IPS DF 6.9 (cell line): ENCODE measurements around the gene COX17.

Source experiments
- DNase-seq: peaks from one replicate; pipeline ENCODE4 v3.0.0-alpha.2; 2013; ENCODE audit warnings: low read depth, low spot score
- H3K27ac ChIP-seq: one replicate; pipeline ENCODE4 v1.5.1; 2013; ENCODE audit warnings: low read length, control low read depth
- H3K27me3 ChIP-seq: 2 replicates; pipeline ENCODE4 v1.6.1; 2013; ENCODE audit warnings: mild to moderate bottlenecking, low read length; ENCODE audit not compliant: control insufficient read depth, insufficient read depth
- H3K36me3 ChIP-seq: 2 replicates; pipeline ENCODE4 v1.6.1; 2013; ENCODE audit warnings: low read length; ENCODE audit not compliant: control insufficient read depth, insufficient read depth
- H3K4me1 ChIP-seq: 2 replicates; pipeline ENCODE4 v1.6.1; 2013; ENCODE audit warnings: low read length; ENCODE audit not compliant: control insufficient read depth, insufficient read depth
- H3K4me3 ChIP-seq: 2 replicates; pipeline ENCODE4 v1.5.1; 2013; ENCODE audit warnings: mild to moderate bottlenecking, low read length
- H3K9me3 ChIP-seq: 2 replicates; pipeline ENCODE4 v1.6.1; 2013; ENCODE audit warnings: low read length, inconsistent platforms; ENCODE audit not compliant: control insufficient read depth, insufficient read depth
- WGBS: extraction: QIAGEN DNeasy Blood & Tissue Kit; methylation state at CpG from one replicate; pipeline ENCODE4 v1.1.7; 2013; ENCODE audit warnings: mixed read lengths, missing lambda C conversion rate; ENCODE audit not compliant: insufficient read length, insufficient coverage; 5-methylcytosine and 5-hydroxymethylcytosine counted together

COX17 gene

GRCh38 chr3:119676771-119677640 is at the start of gene COX17:
Gene COX17 (minus strand): TSS chr3:119677406. CDS start chr3:119677310, 96 bp downstream.
- peak within 1 kb of the TSS; percentile 84 for H3K4me3 ChIP-seq
- no CpG with 5 or more reads among the region's 54 CpGs for WGBS
- no peak within 1 kb of the TSS for H3K27ac ChIP-seq
- H3K27me3 ChIP-seq: no peaks in the 10 kb centered on the region
- H3K4me1 ChIP-seq: no peaks in the 10 kb centered on the region
- H3K9me3 ChIP-seq: no peaks in the 10 kb centered on the region
- H3K36me3 ChIP-seq: peaks cover 11% of the 10 kb centered on the region
- DNase-seq: peak; percentile 87

GRCh38 chr3:119726909-119727308 is 49.7 kb upstream of the COX17 start:
- WGBS: no CpG with 5 or more reads among the region's 2 CpGs
- Histone ChIP-seq H3K36me3 (no peaks in the 10 kb centered on the region), H3K27ac (no peak overlapping the region), H3K4me1 (no peaks in the 10 kb centered on the region), H3K4me3 (no peak overlapping the region), H3K9me3 (no peaks in the 10 kb centered on the region), H3K27me3 (no peaks in the 10 kb centered on the region)
- DNase-seq: no peak

GRCh38 chr3:119723022-119723421 is 45.8 kb upstream of the COX17 start:
- Histone ChIP-seq H3K9me3 (no peaks in the 10 kb centered on the region), H3K27me3 (no peaks in the 10 kb centered on the region), H3K36me3 (no peaks in the 10 kb centered on the region), H3K4me3 (no peak overlapping the region), H3K4me1 (no peaks in the 10 kb centered on the region), H3K27ac (no peak overlapping the region)
- no peak for DNase-seq
- no CpG with 5 or more reads among the region's 2 CpGs for WGBS

- no peaks in the 10 kb centered on the region for H3K36me3 ChIP-seq
- H3K27me3 ChIP-seq: no peaks in the 10 kb centered on the region
- no peaks in the 10 kb centered on the region for H3K9me3 ChIP-seq
- H3K4me3 ChIP-seq: no peak overlapping the region
- no peak for DNase-seq
- H3K27ac ChIP-seq: no peak overlapping the region
- no CpG with 5 or more reads among the region's 5 CpGs for WGBS
- H3K4me1 ChIP-seq: no peaks in the 10 kb centered on the region
Observed at GRCh38 chr3:119717520-119717919, 40.3 kb upstream of the COX17 start.

GRCh38 chr3:119716998-119717397 is 39.8 kb upstream of the COX17 start:
- Histone ChIP-seq H3K27me3 (no peaks in the 10 kb centered on the region), H3K4me1 (no peaks in the 10 kb centered on the region), H3K27ac (no peak overlapping the region), H3K36me3 (no peaks in the 10 kb centered on the region), H3K4me3 (no peak overlapping the region), H3K9me3 (no peaks in the 10 kb centered on the region)
- DNase-seq: no peak
- no CpG with 5 or more reads among the region's 3 CpGs for WGBS

- Histone ChIP-seq H3K27ac (no peak overlapping the region), H3K4me1 (no peaks in the 10 kb centered on the region), H3K27me3 (no peaks in the 10 kb centered on the region), H3K36me3 (no peaks in the 10 kb centered on the region), H3K4me3 (no peak overlapping the region), H3K9me3 (no peaks in the 10 kb centered on the region)
- WGBS: no CpG with 5 or more reads among the region's 2 CpGs
- DNase-seq: no peak
Observed at GRCh38 chr3:119715105-119715504, 37.9 kb upstream of the COX17 start.

- no peak for DNase-seq
- no CpG with 5 or more reads among the region's 8 CpGs for WGBS
- Histone ChIP-seq H3K27ac (no peak overlapping the region), H3K36me3 (no peaks in the 10 kb centered on the region), H3K4me1 (no peaks in the 10 kb centered on the region), H3K27me3 (no peaks in the 10 kb centered on the region), H3K4me3 (no peak overlapping the region), H3K9me3 (no peaks in the 10 kb centered on the region)
Observed at GRCh38 chr3:119703820-119704531, 26.8 kb upstream of the COX17 start.

- H3K27me3 ChIP-seq: no peaks in the 10 kb centered on the region
- WGBS: no CpG with 5 or more reads among the region's 59 CpGs
- H3K4me1 ChIP-seq: no peaks in the 10 kb centered on the region
- DNase-seq: peak; percentile 93
- H3K36me3 ChIP-seq: no peaks in the 10 kb centered on the region
- H3K9me3 ChIP-seq: no peaks in the 10 kb centered on the region
- H3K27ac ChIP-seq: no peak within 1 kb of the TSS
- peak within 1 kb of the TSS; percentile 37; the same call in 1 of the 2 replicates for H3K4me3 ChIP-seq
Observed at GRCh38 chr3:119702530-119703527, 25.6 kb upstream of the COX17 start, which contains the start of gene CFAP91. Gene CFAP91 (plus strand): TSS chr3:119703022. CDS start chr3:119703099, 77 bp downstream.

- Histone ChIP-seq H3K4me1 (no peaks in the 10 kb centered on the region), H3K27ac (no peak overlapping the region), H3K27me3 (no peaks in the 10 kb centered on the region), H3K4me3 (no peak overlapping the region), H3K9me3 (no peaks in the 10 kb centered on the region), H3K36me3 (no peaks in the 10 kb centered on the region)
- DNase-seq: no peak
- WGBS: no CpG with 5 or more reads among the region's 22 CpGs
Observed at GRCh38 chr3:119700920-119701734, 23.9 kb upstream of the COX17 start.
